C4-2B (cell line): Measurements from ENCODE around the gene ERI3.

Experiments
- CTCF ChIP-seq: fragments of 450-650 bp; conservative IDR thresholded peaks from 2 replicates; pipeline ENCODE4 v1.5.1; 2017; ENCODE audit warnings: mild to moderate bottlenecking
- ZFX ChIP-seq: fragments of 450-650 bp; IDR thresholded peaks from 2 replicates; pipeline ENCODE4 v1.6.1; 2017

DNA sequence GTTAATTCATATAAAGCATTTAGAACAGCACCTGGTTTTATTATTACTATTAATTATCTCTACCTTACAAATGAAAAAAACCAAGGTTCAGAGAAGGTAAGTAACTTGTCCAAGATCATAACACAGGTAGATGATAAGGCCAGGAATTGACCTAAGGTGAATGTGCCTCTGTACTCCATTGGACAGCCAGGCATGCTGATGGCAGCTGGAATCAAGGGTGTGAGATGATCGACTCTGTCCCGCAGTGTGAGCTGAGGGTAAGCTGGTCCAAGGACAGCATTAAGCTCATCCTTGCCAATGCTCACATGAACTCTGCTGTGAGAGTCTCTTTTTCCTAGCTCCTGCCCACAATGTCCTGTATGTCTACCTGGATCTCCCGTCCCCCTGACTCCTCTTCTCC lies 83.4 kb downstream of the ERI3 start:
- TF ChIP-seq CTCF (no peak), ZFX (no peak)
